Activated CD4-positive, alpha-beta memory T cell treated with anti-CD3 and anti-CD28 coated beads, Interleukin-2, amount 10 ng/mL, durations not matched to agents 7 days and 5 days (primary cell): Measurements from ENCODE around the gene PRIMA1. TPM values are rescaled to one million over a fixed set of nuclear protein-coding genes. Genes with fewer than 3 reads are reported as not detected.

ENCODE experiments used
- CTCF ChIA-PET: fragments of 350-600 bp; sonication (Branson Sonifier 250); formaldehyde crosslinking; loops from one replicate; lab custom pipeline; 2021; ENCODE audit warnings: antibody characterized with exemption, inconsistent platforms; lab: Charles Lee
- POLR2A ChIA-PET: fragments of 350-600 bp; sonication (Branson Sonifier 250); formaldehyde crosslinking; loops from one replicate; lab custom pipeline; 2021; ENCODE audit warnings: antibody characterized with exemption; lab: Charles Lee
- DNase-seq: peaks from one replicate; pipeline ENCODE4 v3.0.0-alpha.2; 2020
- H3K27ac Mint-ChIP-seq: one replicate; pipeline ENCODE4 v1.8.0; 2021; ENCODE audit warnings: mild to moderate bottlenecking, mixed read lengths
- H3K27me3 Mint-ChIP-seq: one replicate; pipeline ENCODE4 v1.8.0; 2021; ENCODE audit warnings: mixed read lengths
- H3K36me3 Mint-ChIP-seq: one replicate; pipeline ENCODE4 v1.8.0; 2021; ENCODE audit warnings: low read depth, mixed read lengths
- H3K4me1 Mint-ChIP-seq: one replicate; pipeline ENCODE4 v1.8.0; 2021; ENCODE audit warnings: mixed read lengths
- H3K4me3 Mint-ChIP-seq: one replicate; pipeline ENCODE4 v1.8.0; 2021; ENCODE audit warnings: mild to moderate bottlenecking, mixed read lengths
- H3K9me3 Mint-ChIP-seq: one replicate; pipeline ENCODE4 v1.8.0; 2021; ENCODE audit warnings: mixed read lengths
- total RNA-seq, 2 experiments: library from RNA; stranded (reverse); gene quantifications; one replicate each; pipeline ENCODE4 v1.2.3, GENCODE V29; 2021

The PRIMA1 gene
- total RNA-seq, 2 experiments from 2014 or later = not detected

DNA sequence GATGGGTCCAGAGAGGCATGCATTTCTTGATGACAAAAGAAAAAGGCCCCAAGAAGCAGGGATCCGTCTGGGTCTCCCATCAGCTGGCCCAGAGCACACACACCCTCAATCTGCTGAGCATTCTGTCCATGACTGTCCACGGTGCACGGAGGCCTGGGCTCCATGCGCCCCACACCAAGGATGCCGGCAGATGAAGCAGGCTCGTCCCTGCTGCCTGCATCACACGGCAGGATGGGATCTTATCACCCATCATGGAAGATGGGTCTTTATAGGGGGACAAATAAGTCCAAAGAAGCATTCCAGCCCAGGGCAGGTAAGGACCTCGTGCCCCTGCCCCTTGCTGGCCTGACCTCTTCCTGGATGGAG is 59.7 kb downstream of the PRIMA1 start:
- ChIA-PET CTCF (no interaction called here), POLR2A (no interaction called here)
- H3K27ac Mint-ChIP-seq = no peak overlapping the region
- no peak for DNase-seq
- H3K9me3 Mint-ChIP-seq = no peaks in the 10 kb centered on the region
- H3K36me3 Mint-ChIP-seq = no peaks in the 10 kb centered on the region
- no peak overlapping the region for H3K4me3 Mint-ChIP-seq
- peaks cover 3% of the 10 kb centered on the region for H3K27me3 Mint-ChIP-seq
- H3K4me1 Mint-ChIP-seq = no peaks in the 10 kb centered on the region

DNA sequence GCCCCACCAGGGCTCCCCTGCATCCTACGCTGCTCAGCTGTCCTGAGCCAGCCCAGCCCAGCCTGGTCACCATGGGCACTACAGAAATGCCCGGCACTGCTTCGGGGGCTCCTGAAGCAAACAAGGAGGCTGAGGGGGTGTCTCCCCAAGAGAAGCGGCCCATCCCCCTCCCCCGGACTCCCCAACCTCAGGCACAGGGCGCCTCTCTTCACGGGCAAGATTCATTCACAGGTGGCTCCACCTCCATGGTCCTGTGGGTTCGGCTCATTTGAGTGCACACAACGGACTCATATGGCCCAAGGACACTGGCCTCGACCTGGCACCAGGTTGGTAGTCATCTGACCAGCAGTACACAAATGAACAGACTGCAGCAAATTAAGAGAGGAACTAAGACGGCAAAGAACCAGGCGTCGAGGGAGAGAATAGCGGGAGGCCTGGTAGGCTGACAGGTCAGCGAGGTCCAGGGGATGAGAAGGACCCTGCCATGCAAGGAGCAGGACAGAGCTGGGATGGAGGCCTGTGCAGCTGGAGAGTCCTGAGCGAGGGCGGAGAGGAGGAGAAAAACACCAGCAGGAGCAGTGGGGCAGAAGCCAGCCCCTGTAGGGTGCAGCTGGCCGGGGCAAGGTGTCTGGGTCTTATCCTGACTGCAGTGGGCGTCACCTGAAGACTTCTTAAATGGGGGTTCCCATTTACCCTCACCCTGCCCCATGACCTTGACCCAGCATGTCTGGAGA is 60.2 kb downstream of the PRIMA1 start:
- H3K4me3 Mint-ChIP-seq = no peak overlapping the region
- CTCF ChIA-PET = no interaction called here
- no peak overlapping the region for H3K27ac Mint-ChIP-seq
- peaks cover 3% of the 10 kb centered on the region for H3K27me3 Mint-ChIP-seq
- no peaks in the 10 kb centered on the region for H3K4me1 Mint-ChIP-seq
- no peaks in the 10 kb centered on the region for H3K9me3 Mint-ChIP-seq
- DNase-seq = no peak
- POLR2A ChIA-PET = no interaction called here
- no peaks in the 10 kb centered on the region for H3K36me3 Mint-ChIP-seq

DNA sequence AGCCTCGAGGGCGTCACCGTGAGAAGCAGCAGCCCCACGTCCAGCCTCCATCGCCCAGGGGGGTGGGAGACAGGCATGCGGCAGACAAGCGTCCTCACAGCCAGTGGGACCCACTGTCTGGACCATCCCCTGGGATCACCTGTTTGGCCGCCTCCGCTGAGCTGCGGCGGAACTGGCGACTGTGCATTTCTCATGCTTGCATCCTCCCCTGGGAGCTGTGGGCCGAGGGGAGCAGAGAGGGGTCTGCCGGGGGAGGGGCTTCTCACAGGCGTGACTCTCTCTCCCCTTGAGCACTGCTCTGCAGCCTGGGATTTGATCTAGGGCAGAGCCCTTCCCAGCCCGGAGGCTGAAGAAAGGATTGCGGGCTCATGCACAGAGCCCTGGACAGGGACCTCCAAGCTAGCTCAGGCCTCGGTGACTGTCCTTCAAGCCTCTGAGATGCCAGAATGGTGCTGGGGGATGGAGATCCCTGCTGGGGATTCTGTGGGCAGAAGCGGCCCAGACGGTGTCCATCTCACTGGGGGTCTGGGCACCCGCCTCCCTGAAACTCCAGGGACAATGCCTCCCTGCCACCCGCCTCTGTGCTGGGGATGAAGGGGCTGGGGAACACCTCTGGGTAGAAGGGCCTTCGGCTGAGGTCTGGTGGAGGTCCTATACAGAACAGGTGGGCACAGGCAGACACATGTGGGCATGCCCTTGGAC is 61.1 kb downstream of the PRIMA1 start:
- no peak for DNase-seq
- H3K4me1 Mint-ChIP-seq = no peaks in the 10 kb centered on the region
- CTCF ChIA-PET = no interaction called here
- H3K27me3 Mint-ChIP-seq = peaks cover 3% of the 10 kb centered on the region
- no peak overlapping the region for H3K4me3 Mint-ChIP-seq
- POLR2A ChIA-PET = no interaction called here
- peaks cover 4% of the 10 kb centered on the region for H3K9me3 Mint-ChIP-seq
- no peak overlapping the region for H3K27ac Mint-ChIP-seq
- H3K36me3 Mint-ChIP-seq = no peaks in the 10 kb centered on the region

DNA sequence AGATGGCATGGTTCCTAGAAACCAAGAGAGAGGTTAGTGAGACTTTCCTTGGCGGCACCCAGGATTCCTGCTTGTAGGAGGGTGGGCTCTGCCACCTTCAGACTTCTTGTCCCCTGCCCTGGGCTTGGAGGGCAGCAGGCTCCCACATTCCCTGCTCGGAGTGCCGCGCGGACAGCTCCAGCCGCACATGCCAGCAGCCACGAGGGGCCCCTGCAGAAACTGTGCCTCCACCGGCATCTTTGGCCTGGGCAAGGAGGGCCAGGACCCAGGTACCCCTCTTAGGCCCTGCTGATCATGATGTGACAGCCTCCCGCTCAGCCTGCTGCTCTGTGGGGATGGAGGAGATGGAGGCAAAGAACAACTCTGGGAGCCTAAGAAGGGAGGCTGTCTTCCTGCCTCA is 62.3 kb downstream of the PRIMA1 start:
- H3K36me3 Mint-ChIP-seq = no peaks in the 10 kb centered on the region
- POLR2A ChIA-PET = no interaction called here
- no peak overlapping the region for H3K4me3 Mint-ChIP-seq
- peaks cover 3% of the 10 kb centered on the region for H3K27me3 Mint-ChIP-seq
- CTCF ChIA-PET = no interaction called here
- H3K4me1 Mint-ChIP-seq = no peaks in the 10 kb centered on the region
- DNase-seq = no peak
- peaks cover 7% of the 10 kb centered on the region for H3K9me3 Mint-ChIP-seq
- no peak overlapping the region for H3K27ac Mint-ChIP-seq

DNA sequence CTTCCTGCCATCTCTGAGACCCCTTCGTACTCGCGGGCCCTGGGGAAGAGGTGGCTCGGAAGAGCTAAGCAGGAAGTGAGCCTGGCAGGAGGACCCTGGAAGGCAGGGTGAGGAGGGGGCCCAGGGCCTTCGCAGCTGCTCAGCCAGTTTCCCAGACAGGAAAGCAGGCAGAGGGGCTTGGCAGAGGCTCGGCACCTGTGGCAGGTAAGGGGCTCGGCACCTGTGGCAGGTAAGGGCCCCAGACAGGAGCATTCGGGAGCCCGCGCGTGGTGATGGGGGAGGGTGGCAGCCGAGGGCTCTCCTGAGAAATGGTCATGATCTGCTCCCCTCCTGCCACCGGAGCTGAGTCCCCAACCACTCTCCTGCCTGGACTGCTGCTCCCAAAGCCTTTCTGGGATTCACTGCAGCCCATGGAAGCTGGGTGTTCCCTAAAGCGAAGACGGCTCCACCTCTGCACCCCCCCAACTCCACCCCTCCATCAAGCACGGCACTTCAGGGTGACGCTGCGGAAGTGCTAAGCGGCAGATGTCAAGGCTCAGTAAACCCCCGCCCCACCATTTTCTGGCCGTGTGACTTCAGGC is 63.2 kb downstream of the PRIMA1 start:
- no peak for DNase-seq
- POLR2A ChIA-PET = no interaction called here
- CTCF ChIA-PET = no interaction called here
- Mint-ChIP-seq H3K27ac (no peak overlapping the region), H3K4me1 (no peaks in the 10 kb centered on the region), H3K27me3 (peaks cover 2% of the 10 kb centered on the region), H3K9me3 (peaks cover 7% of the 10 kb centered on the region), H3K4me3 (no peak overlapping the region), H3K36me3 (no peaks in the 10 kb centered on the region)

DNA sequence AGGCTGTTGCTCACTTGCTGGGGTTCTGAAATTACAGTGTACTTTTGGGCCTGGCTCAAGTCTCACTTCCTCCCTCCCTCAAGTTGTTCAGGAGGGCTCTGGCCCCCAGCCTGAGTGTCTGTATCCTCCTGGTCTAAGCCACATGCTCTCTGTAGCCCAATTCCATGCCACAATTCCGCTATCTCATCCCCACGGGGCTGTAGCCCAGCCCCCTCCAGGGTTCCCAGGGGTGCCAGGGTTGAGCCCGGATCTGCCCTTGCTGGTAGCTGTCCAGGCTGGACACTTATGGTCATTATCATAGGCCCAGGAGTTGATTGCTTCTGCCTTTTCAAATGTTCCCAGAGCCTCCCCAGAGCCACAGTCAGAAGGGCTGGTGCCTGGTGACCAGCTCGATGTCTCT is 65.3 kb downstream of the PRIMA1 start:
- CTCF ChIA-PET = no interaction called here

DNA sequence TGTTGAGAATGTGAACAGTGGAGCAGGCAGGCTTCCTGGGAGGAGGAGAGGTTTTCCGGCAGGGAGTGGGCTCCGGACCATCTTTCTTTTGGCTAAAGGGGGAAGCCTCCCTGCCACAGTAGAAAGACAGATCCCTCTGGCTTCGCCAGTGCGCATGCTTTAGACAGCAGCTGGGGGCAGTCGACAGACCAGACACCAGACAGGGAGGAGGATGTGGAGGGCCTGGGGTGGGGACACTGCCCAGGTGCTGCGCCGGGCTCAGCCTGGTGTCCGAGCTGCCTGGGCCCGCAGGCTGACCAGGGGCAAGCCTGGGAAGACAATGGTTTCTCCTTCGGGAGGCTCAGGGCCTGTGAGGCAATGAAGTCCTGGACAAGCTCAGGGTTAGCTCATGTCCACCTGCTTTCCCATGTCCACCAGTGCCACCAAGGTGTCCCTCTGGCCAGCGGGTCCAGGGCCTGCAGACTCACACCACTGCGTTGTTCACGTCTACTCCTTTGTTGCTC is 67.3 kb downstream of the PRIMA1 start:
- H3K36me3 Mint-ChIP-seq = no peaks in the 10 kb centered on the region
- POLR2A ChIA-PET = no interaction called here
- no peaks in the 10 kb centered on the region for H3K4me1 Mint-ChIP-seq
- no peaks in the 10 kb centered on the region for H3K27me3 Mint-ChIP-seq
- CTCF ChIA-PET = no interaction called here
- peaks cover 7% of the 10 kb centered on the region for H3K9me3 Mint-ChIP-seq
- no peak overlapping the region for H3K4me3 Mint-ChIP-seq
- no peak overlapping the region for H3K27ac Mint-ChIP-seq
- no peak for DNase-seq

More for the DNA sequence above, 65.3 kb downstream of the PRIMA1 start:
- H3K27me3 Mint-ChIP-seq = no peaks in the 10 kb centered on the region
- no peak for DNase-seq
- no peak overlapping the region for H3K4me3 Mint-ChIP-seq
- peaks cover 7% of the 10 kb centered on the region for H3K9me3 Mint-ChIP-seq
- H3K27ac Mint-ChIP-seq = no peak overlapping the region
- no peaks in the 10 kb centered on the region for H3K4me1 Mint-ChIP-seq
- H3K36me3 Mint-ChIP-seq = no peaks in the 10 kb centered on the region
- POLR2A ChIA-PET = no interaction called here

DNA sequence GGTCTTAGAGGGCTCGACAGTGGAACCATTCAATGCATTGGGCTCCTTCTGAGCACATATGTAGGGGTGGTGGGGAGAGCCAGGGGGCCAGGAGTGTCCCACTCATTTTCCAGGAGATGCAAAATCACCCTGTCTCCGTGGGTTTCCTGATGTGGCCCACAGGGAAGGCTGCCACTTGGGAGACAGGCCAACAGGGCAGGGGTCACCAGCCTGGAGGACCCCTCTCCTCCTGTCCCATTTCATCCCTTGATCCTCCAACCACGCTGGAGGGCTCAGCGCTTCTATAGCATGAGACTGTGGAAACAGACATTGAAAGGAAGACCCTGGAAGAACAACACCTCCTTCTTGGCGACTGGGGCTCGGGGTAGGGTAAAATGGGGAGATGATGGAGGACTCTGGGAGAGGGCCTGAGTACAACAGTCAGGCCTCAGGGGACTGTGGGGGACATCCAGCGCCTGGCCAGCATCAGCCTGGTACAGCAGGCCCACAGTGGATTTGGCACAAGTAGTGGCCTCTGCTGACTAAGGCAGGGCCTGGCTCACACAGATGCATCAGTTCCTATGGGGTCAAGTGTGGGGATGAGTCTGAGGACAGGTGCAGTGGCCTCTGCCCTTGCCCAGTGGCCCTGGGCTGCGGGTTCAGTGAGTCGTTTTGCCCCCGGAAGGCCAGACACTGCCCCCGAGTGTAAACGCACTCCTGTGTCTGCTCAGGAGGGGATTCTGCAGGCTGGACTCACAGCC is 68.0 kb downstream of the PRIMA1 start:
- Mint-ChIP-seq H3K4me1 (no peaks in the 10 kb centered on the region), H3K36me3 (no peaks in the 10 kb centered on the region), H3K4me3 (no peak overlapping the region), H3K27me3 (no peaks in the 10 kb centered on the region), H3K27ac (no peak overlapping the region), H3K9me3 (peaks cover 7% of the 10 kb centered on the region)
- peak; percentile 7 for DNase-seq
- POLR2A ChIA-PET = no interaction called here
- CTCF ChIA-PET = no interaction called here

DNA sequence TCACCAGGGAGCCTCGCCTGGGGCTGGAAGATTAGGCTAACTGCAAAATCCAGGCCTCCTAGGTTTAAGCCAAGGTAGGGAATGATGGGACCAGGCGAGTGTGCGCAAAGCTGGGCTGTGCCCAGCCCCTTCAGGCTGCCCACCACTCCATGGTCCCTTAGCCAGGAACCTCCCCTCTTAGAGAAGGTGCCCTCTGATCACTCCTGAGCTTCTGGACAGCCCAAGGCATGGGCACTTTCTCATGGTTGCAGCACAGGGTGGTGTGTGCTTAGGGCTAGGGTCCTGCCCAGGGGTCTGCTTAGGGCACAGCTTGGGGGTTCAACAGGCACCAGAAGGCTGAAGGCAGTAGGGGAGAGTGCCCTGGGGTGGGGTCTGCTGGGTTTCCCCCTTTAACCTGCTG is 69.0 kb downstream of the PRIMA1 start:
- no peaks in the 10 kb centered on the region for H3K27me3 Mint-ChIP-seq
- no peaks in the 10 kb centered on the region for H3K36me3 Mint-ChIP-seq
- DNase-seq = no peak
- ChIA-PET CTCF (no interaction called here), POLR2A (no interaction called here)
- H3K27ac Mint-ChIP-seq = no peak overlapping the region
- peaks cover 7% of the 10 kb centered on the region for H3K9me3 Mint-ChIP-seq
- H3K4me3 Mint-ChIP-seq = no peak overlapping the region
- no peaks in the 10 kb centered on the region for H3K4me1 Mint-ChIP-seq

DNA sequence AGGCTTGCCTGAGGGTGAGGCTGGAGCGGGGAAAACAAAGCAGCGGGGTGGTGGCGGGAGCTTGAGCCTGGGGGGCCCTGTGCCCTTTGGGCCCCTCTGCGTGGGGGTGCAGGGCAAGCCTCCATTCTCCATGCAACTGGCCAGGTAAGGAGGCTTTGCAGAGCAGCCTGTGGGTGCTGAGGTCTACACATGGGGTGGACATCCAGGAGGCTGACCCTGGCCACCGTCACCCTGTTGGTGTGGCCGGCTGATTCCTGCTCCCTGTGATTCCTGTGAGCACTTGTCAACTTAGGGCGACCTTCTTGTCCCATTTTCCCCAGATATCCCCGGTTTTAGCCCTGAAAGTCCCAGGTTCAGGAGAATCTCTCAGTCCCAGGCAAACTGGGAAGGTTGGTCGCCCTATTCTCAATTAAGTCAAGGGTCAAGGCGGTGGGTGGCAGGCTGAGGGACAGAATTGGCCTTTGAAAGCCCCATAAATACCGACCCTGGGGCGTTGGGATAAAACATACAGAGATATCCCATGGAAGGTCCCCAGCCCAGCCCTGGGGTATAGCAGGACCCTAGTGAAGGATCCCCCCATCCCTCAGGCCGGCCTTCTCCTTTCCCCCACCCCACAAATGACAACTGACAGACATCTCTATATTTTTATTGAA is 70.5 kb downstream of the PRIMA1 start:
- ChIA-PET CTCF (no interaction called here), POLR2A (no interaction called here)
- DNase-seq = no peak
- no peak overlapping the region for H3K4me3 Mint-ChIP-seq
- H3K4me1 Mint-ChIP-seq = no peaks in the 10 kb centered on the region
- H3K27me3 Mint-ChIP-seq = no peaks in the 10 kb centered on the region
- H3K27ac Mint-ChIP-seq = no peak overlapping the region
- peaks cover 7% of the 10 kb centered on the region for H3K9me3 Mint-ChIP-seq
- H3K36me3 Mint-ChIP-seq = no peaks in the 10 kb centered on the region

DNA sequence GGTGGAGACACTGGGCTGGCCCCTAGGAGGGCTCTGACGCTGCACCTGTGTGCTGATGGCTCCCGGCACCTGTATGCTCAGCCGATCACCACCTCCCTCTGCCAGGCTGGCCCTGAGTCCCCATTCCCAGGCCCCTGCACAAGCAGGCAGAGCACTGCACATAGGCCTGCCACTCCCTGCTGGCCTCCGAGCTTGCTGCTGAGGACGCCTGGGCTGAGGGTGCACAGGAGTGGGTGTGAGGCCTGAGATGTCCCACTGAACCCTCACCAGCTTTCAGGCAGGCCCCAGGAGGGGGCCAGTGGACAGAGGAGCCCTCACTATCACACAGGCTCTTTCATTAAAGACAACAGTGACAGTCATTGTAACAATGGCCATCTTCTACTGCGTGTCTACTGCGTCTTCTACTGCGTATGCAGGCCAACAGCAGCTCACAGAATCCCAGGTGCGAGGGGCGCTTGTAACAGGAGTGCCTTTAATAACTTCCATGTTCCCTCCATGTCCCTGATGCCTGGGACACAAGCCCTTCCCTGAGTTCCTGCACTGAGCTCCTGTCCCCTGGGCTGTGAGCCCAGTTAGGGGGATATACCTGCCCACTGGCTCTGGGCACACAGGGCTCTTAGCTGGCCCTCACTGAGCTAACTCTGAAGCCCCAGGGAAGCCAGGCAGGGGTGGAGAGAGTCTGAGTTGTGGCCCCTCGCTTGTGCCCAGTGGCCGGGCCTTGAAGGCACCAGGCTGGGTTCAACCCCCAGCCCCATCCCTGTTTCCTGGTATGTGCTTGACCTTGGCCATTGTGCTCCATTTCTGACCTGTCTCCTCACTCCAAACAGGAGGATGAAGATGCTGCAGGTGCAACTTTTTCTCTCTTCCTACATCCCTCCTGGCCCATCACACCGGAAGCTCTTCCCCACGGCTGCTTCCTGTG is 71.3 kb downstream of the PRIMA1 start:
- Mint-ChIP-seq H3K4me3 (no peak overlapping the region), H3K27ac (no peak overlapping the region), H3K27me3 (no peaks in the 10 kb centered on the region), H3K36me3 (no peaks in the 10 kb centered on the region), H3K4me1 (no peaks in the 10 kb centered on the region), H3K9me3 (peaks cover 4% of the 10 kb centered on the region)
- POLR2A ChIA-PET = no interaction called here
- no peak for DNase-seq
- CTCF ChIA-PET = interaction anchor here (0.6 kb wide), 1 partner anchor 175 kb away, joined by 3 read pairs; no protein-coding TSS in a partner anchor
